T-cell (primary cell): ENCODE results near the gene PTX4. TPM values are rescaled to one million over a fixed set of nuclear protein-coding genes. Genes with fewer than 3 reads are reported as not detected.

Experiments
- ATAC-seq, 4 experiments: fragments of 200-7000 bp in 3 of 4; fragments of 150-1000 bp in 1 of 4; cut with Tn5 transposase; replicated peaks in 1 of 4; 1 replicate in 3 of 4; 2 replicates in 1 of 4; pipeline ENCODE4 v1.10.0; 2021; ENCODE audit warnings: moderate library complexity in 3 of 4, mild to moderate bottlenecking in 2 of 4, moderate number of reproducible peaks in 1 of 4
- CTCF ChIA-PET, 2 donors: fragments of 300-600 bp; sonication (Branson Sonifier 250); formaldehyde crosslinking; loops; one replicate each; lab custom pipeline; 2022; ENCODE audit warnings: antibody characterized with exemption in 2 of 2; lab: Charles Lee
- POLR2A ChIA-PET, 2 donors: fragments of 300-600 bp; sonication (Branson Sonifier 250); formaldehyde crosslinking; loops; one replicate each; lab custom pipeline; 2022; ENCODE audit warnings: antibody characterized with exemption in 2 of 2; lab: Charles Lee
- DNase-seq, 35 experiments: peaks; one replicate each; pipeline versions ENCODE4 v3.0.0 to v3.0.0-alpha.2; 2013 to 2023
- H3K27ac ChIP-seq: one replicate; pipeline ENCODE4 v1.5.1; 2013; ENCODE audit warnings: low read length
- H3K27me3 ChIP-seq, 2 experiments: replicated peaks in 1 of 2; 1 replicate in 1 of 2; 2 replicates in 1 of 2; pipeline versions ENCODE4 v1.6.1 to v1.7.0; 2013; ENCODE audit warnings: low read length in 1 of 2, mixed read lengths in 1 of 2; ENCODE audit not compliant: control insufficient read depth in 2 of 2, insufficient read depth in 2 of 2; ENCODE audit errors: extremely low read depth in 1 of 2
- H3K36me3 ChIP-seq, 2 donors: 1 replicate in 1 of 2; 2 replicates in 1 of 2; pipeline versions ENCODE4 v1.6.1 to v1.7.0; 2013; ENCODE audit warnings: low read length in 1 of 2; ENCODE audit not compliant: control insufficient read depth in 2 of 2, insufficient read depth in 1 of 2; ENCODE audit errors: extremely low read depth in 1 of 2
- H3K4me1 ChIP-seq, 2 experiments: 1 replicate in 1 of 2; 2 replicates in 1 of 2; pipeline versions ENCODE4 v1.6.1 to v1.7.0; 2013; ENCODE audit warnings: low read length in 2 of 2, mixed read lengths in 1 of 2; ENCODE audit not compliant: insufficient read depth in 2 of 2, control insufficient read depth in 1 of 2; ENCODE audit errors: extremely low read depth in 1 of 2
- H3K4me3 ChIP-seq, 2 donors: 1 replicate in 1 of 2; 2 replicates in 1 of 2; pipeline versions ENCODE4 v1.5.1 to v1.7.0; 2013; ENCODE audit warnings: mild to moderate bottlenecking in 2 of 2, low read length in 1 of 2, moderate library complexity in 1 of 2; ENCODE audit not compliant: control insufficient read depth in 1 of 2; ENCODE audit errors: extremely low read depth in 1 of 2
- H3K9me3 ChIP-seq: 2 replicates; pipeline ENCODE4 v1.7.0; 2013
- H3K27ac Mint-ChIP-seq, 2 donors: one replicate each; pipeline ENCODE4 v1.8.0; 2020 to 2021; ENCODE audit warnings: mild to moderate bottlenecking in 2 of 2, mixed read lengths in 2 of 2
- H3K27me3 Mint-ChIP-seq, 2 donors: one replicate each; pipeline ENCODE4 v1.8.0; 2021 to 2022; ENCODE audit warnings: mixed read lengths in 2 of 2
- H3K36me3 Mint-ChIP-seq: one replicate; pipeline ENCODE4 v1.8.0; 2021; ENCODE audit warnings: mixed read lengths
- H3K4me1 Mint-ChIP-seq, 3 donors: one replicate each; pipeline ENCODE4 v1.8.0; 2020 to 2022; ENCODE audit warnings: mixed read lengths in 3 of 3, mild to moderate bottlenecking in 1 of 3
- H3K4me3 Mint-ChIP-seq, 3 donors: one replicate each; pipeline ENCODE4 v1.8.0; 2020 to 2022; ENCODE audit warnings: mild to moderate bottlenecking in 3 of 3, mixed read lengths in 3 of 3, moderate library complexity in 3 of 3
- H3K9me3 Mint-ChIP-seq, 3 donors: one replicate each; pipeline ENCODE4 v1.8.0; 2020 to 2022; ENCODE audit warnings: mixed read lengths in 3 of 3
- WGBS: methylation state at CpG from one replicate; pipeline ENCODE4 v1.1.5; 2013; ENCODE audit warnings: missing lambda C conversion rate; ENCODE audit not compliant: insufficient coverage; 5-methylcytosine and 5-hydroxymethylcytosine counted together
- total RNA-seq, 35 experiments: library from RNA in 6 of 35; stranded (reverse) in 6 of 35; fragments of 120-200 nt in 1 of 35; gene quantifications; one replicate each; pipeline versions ENCODE4 v1.2.1 to v1.2.4 and lab custom pipeline; 2013 to 2026

PTX4 gene
- total RNA-seq, 5 donors from 2014 or later (not counting 1 experiment from before 2014, with no cell fraction given): 0.26 TPM; not detected in 4

DNA sequence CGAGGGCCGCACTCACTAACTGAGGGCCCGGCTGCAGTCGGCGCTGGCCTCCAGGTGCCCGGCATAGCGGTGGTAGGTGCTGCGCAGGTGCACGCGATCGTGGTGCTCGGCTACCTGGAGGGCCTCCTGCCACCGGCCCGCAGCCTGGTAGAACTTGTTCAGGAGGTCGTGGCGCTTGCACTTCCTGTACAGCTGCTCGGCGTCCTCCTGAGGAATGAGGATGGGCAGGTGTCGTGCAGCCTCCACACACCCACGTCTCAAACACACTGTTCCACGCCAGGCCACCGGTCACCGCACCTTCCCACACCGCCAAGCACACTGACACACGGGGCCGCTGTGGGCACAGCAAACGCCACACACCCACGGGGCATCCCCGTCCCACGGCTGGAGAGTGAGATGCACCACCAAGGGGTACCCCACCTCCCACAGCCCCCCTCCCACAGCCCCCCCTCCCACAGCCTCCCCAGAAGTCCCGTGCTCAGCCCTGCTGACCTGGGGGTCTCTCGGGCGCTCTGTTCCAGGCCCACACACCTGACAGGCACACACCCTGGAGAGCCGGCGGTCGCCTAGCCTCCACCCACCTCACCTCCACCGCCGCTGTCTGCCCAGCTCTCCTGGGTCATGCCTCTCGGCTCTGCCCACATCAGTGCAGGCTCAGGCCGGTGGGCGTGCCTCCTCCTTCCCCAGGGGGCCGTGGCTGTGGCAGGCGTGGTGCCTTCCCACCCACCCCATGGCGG is 37.3 kb upstream of the PTX4 start:
- peak in 9 of 35 experiments; percentile 11 to 59 (median 33) for DNase-seq
- 34% methylated on average over 33 of the region's 44 CpGs for WGBS
- no peaks in the 10 kb centered on the region for H3K27me3 ChIP-seq
- H3K36me3 ChIP-seq: peaks cover 3 to 9% of the 10 kb centered on the region in 2 donors
- H3K27ac ChIP-seq: peak overlapping the region; percentile 38
- Mint-ChIP-seq H3K4me1 (peaks cover 32 to 41% (median 38%) of the 10 kb centered on the region in 3 donors), H3K36me3 (no peaks in the 10 kb centered on the region), H3K27me3 (no peaks in the 10 kb centered on the region), H3K4me3 (peak overlapping the region; percentile 60 to 73 (median 68)), H3K9me3 (no peaks in the 10 kb centered on the region), H3K27ac (peak overlapping the region; percentile 89 to 90)
- no peaks in the 10 kb centered on the region for H3K9me3 ChIP-seq
- peak; percentile 38 to 63 (median 58) for ATAC-seq
- CTCF ChIA-PET: no interaction called here
- POLR2A ChIA-PET: no interaction called here
- H3K4me1 ChIP-seq: peaks cover 19 to 43% of the 10 kb centered on the region in 2 experiments
- H3K4me3 ChIP-seq: peak overlapping the region; percentile 36 to 50

DNA sequence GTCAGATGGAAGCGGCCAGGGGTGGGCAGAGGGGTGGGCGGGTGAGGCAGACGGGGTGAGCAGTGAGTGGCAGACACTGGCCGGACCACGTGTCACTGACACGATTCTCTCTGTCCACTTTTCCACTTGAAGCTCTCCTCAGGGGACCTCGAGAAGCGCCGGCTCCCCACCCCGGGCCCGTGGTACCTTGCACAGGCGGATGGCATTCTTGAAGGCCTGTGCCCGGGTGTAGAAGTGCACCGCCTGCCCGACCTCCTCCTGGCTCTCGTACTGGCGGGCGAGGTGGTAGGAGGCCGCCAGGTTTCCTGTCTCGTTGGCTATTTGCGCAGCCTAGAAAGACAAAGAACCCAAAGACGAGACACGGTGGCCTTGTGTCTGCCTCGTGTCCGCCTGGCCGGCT is 35.6 kb upstream of the PTX4 start:
- Mint-ChIP-seq H3K36me3 (no peaks in the 10 kb centered on the region), H3K4me1 (peaks cover 23 to 30% (median 29%) of the 10 kb centered on the region in 3 donors), H3K27ac (no peak overlapping the region), H3K27me3 (no peaks in the 10 kb centered on the region), H3K9me3 (no peaks in the 10 kb centered on the region), H3K4me3 (no peak overlapping the region)
- Histone ChIP-seq H3K27me3 (no peaks in the 10 kb centered on the region), H3K27ac (no peak overlapping the region), H3K36me3 (peaks cover 5 to 14% of the 10 kb centered on the region in 2 donors), H3K9me3 (no peaks in the 10 kb centered on the region), H3K4me1 (peaks cover 19 to 41% of the 10 kb centered on the region in 2 experiments), H3K4me3 (no peak overlapping the region)
- ChIA-PET POLR2A (no interaction called here), CTCF (no interaction called here)
- 94% methylated on average over 15 of the region's 26 CpGs for WGBS
- ATAC-seq (no peak), DNase-seq (no peak)

DNA sequence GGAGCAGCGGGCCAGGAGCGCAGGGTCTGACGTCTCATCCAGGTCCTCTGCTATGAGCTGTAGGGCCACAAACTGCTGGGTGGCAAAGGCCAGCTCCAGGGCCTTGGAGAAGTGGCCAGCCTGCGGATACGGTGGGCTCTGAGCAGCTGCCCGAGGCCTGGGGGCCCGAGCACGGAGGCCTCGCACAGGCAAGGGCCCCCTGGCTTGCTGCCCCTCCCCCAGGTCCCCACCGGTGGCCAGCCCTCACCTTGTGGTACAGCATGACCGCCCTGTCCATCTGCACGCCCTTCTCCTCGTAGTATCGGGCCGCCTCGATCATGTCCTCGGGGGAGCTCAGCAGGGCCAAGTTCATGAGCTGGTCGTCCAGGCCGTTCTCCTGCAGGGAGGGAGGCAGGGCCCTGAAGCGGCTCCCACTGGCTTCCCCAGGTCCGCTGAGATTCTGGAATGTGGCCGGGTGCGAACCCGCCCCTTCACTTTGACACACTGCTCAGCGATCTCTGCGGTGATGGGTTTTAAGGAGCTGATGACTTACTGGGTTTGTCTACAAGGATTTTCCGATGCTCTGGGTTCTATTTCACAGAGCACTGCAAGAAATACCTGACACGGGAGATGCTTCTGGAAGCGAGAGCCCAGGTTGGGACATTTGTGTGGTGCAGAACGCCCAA is 35.0 kb upstream of the PTX4 start:
- Mint-ChIP-seq H3K27me3 (no peaks in the 10 kb centered on the region), H3K4me1 (peaks cover 19 to 30% (median 29%) of the 10 kb centered on the region in 3 donors), H3K4me3 (no peak overlapping the region), H3K36me3 (no peaks in the 10 kb centered on the region), H3K9me3 (no peaks in the 10 kb centered on the region), H3K27ac (no peak overlapping the region)
- CTCF ChIA-PET: no interaction called here
- no peak for DNase-seq
- peaks cover 19 to 39% of the 10 kb centered on the region in 2 experiments for H3K4me1 ChIP-seq
- no peak overlapping the region for H3K27ac ChIP-seq
- no peaks in the 10 kb centered on the region for H3K27me3 ChIP-seq
- POLR2A ChIA-PET: no interaction called here
- peaks cover 8 to 14% of the 10 kb centered on the region in 2 donors for H3K36me3 ChIP-seq
- no peak overlapping the region for H3K4me3 ChIP-seq
- WGBS: 92% methylated on average over 27 of the region's 30 CpGs
- no peaks in the 10 kb centered on the region for H3K9me3 ChIP-seq
- no peak for ATAC-seq

DNA sequence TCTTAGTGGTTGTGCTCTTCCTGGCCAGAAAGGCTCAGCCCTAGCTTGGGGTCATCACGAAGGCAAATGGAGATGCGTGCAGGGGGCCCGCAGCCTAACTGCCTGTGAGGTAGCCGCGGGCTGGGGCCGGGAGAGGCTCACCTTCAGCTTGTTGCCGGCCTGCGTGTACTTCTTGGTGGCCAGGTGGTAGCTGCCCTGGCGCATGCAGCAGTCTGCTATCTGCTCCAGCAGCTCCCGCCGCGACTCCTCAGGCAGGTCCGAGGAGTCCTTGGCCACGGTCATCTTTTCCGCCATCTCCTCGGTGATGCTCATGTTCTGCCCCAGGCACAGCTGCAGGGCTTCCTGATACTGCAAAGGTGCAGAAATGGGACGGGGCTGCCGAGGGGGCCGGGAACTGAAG is 31.7 kb upstream of the PTX4 start:
- DNase-seq: no peak
- POLR2A ChIA-PET: no interaction called here

DNA sequence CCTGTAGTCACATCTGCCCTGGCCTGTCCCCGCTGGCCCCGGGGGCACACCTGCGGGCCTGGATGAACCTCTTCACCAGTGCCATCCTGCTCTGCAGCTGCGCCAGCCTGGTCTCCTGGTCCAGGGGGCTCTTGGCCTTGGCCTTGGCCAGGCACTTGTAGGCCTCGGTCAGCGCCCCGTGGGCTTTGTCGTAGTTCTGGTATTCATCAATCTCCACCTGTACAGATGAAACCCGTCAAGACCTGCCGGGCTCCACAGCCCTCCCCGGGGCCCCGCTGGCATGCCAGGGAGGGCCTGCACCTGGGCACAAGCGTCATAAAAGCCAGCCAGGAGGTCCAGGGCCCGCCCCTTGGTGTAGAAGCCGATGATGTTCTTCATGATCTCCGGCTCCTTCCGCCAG is 31.1 kb upstream of the PTX4 start:
- POLR2A ChIA-PET: no interaction called here
- no peak for DNase-seq
- Histone ChIP-seq H3K27me3 (no peaks in the 10 kb centered on the region), H3K36me3 (peaks cover 8 to 16% of the 10 kb centered on the region in 2 donors), H3K27ac (no peak overlapping the region), H3K9me3 (peaks cover under 1% of the 10 kb centered on the region), H3K4me1 (no peaks in the 10 kb centered on the region), H3K4me3 (no peak overlapping the region)
- 98% methylated on average over 17 of the region's 17 CpGs for WGBS
- no peak overlapping the region for H3K4me3 Mint-ChIP-seq
- H3K9me3 Mint-ChIP-seq: peaks cover 2 to 3% (median 3%) of the 10 kb centered on the region in 3 donors
- peaks cover 0 to 2% (median 0%) of the 10 kb centered on the region in 3 donors for H3K4me1 Mint-ChIP-seq
- no peaks in the 10 kb centered on the region for H3K27me3 Mint-ChIP-seq
- CTCF ChIA-PET: no interaction called here
- ATAC-seq: no peak
- peaks cover 3% of the 10 kb centered on the region for H3K36me3 Mint-ChIP-seq
- no peak overlapping the region for H3K27ac Mint-ChIP-seq

More for the DNA sequence above, 31.7 kb upstream of the PTX4 start:
- CTCF ChIA-PET: no interaction called here
- H3K27me3 Mint-ChIP-seq: no peaks in the 10 kb centered on the region
- H3K4me1 ChIP-seq: peaks cover 0 to 6% of the 10 kb centered on the region in 2 experiments
- no peaks in the 10 kb centered on the region for H3K9me3 Mint-ChIP-seq
- no peak overlapping the region for H3K4me3 Mint-ChIP-seq
- peaks cover 8 to 16% of the 10 kb centered on the region in 2 donors for H3K36me3 ChIP-seq
- H3K9me3 ChIP-seq: no peaks in the 10 kb centered on the region
- H3K27ac ChIP-seq: no peak overlapping the region
- peaks cover 0 to 6% (median 4%) of the 10 kb centered on the region in 3 donors for H3K4me1 Mint-ChIP-seq
- no peak overlapping the region for H3K4me3 ChIP-seq
- no peak overlapping the region for H3K27ac Mint-ChIP-seq
- H3K36me3 Mint-ChIP-seq: no peaks in the 10 kb centered on the region
- 92% methylated on average over 16 of the region's 19 CpGs for WGBS
- no peak for ATAC-seq
- H3K27me3 ChIP-seq: no peaks in the 10 kb centered on the region

DNA sequence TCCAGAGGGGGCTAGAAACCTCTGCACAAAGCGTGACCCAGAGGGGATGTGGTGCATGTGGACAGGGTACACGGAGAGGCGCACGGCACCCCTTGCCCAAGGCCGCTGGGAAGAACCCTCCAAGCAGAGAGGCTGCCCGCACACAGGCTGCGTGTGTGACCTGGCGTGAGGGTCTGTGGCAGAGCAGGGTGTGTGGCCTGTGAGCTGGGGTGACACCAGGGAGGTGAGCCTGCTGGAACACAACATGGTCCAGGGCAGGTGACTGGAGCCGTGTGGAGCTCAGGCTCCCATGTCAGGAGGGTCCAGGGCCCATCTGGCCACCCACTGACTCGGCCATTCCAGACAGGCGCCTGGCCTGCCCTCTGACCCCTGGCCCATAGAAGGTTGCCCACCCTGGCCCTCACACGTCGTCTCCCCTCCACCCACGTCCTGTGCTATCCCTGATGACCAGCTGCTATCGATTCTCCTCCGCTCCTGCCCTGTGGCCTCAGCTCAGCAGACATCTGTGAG is 29.9 kb upstream of the PTX4 start:
- ATAC-seq (no peak), DNase-seq (no peak)
- H3K27ac Mint-ChIP-seq: no peak overlapping the region
- no peaks in the 10 kb centered on the region for H3K4me1 Mint-ChIP-seq
- ChIA-PET POLR2A (interaction anchor here in 1 of 2 donors (0.7 kb wide), 1 partner anchor 678 kb away, joined by 3 read pairs; no protein-coding TSS in a partner anchor), CTCF (no interaction called here)
- 89% methylated on average over 14 of the region's 16 CpGs for WGBS
- H3K36me3 Mint-ChIP-seq: peaks cover 4% of the 10 kb centered on the region
- H3K27ac ChIP-seq: no peak overlapping the region
- peaks cover 6 to 13% of the 10 kb centered on the region in 2 donors for H3K36me3 ChIP-seq
- no peak overlapping the region for H3K4me3 ChIP-seq
- H3K9me3 ChIP-seq: peaks cover 2% of the 10 kb centered on the region
- H3K27me3 ChIP-seq: no peaks in the 10 kb centered on the region
- no peak overlapping the region for H3K4me3 Mint-ChIP-seq
- no peaks in the 10 kb centered on the region for H3K27me3 Mint-ChIP-seq
- H3K4me1 ChIP-seq: no peaks in the 10 kb centered on the region
- H3K9me3 Mint-ChIP-seq: peaks cover 7% of the 10 kb centered on the region in 3 donors
